ENCODE data around the gene GOPC. TPM values are rescaled to one million over a fixed set of nuclear protein-coding genes. Genes with fewer than 3 reads are reported as not detected.
"Not testable (repeated sequence)": the region's sequence is repeated elsewhere in the genome, so short reads cannot be mapped to it uniquely, and the experiment has no call there.

Gene GOPC
- total RNA-seq, result 10 to 100 TPM in 5 of 6 donors, 1 to 10 TPM in 1; 8.4 to 34.8 (median 19.6) TPM

DNA sequence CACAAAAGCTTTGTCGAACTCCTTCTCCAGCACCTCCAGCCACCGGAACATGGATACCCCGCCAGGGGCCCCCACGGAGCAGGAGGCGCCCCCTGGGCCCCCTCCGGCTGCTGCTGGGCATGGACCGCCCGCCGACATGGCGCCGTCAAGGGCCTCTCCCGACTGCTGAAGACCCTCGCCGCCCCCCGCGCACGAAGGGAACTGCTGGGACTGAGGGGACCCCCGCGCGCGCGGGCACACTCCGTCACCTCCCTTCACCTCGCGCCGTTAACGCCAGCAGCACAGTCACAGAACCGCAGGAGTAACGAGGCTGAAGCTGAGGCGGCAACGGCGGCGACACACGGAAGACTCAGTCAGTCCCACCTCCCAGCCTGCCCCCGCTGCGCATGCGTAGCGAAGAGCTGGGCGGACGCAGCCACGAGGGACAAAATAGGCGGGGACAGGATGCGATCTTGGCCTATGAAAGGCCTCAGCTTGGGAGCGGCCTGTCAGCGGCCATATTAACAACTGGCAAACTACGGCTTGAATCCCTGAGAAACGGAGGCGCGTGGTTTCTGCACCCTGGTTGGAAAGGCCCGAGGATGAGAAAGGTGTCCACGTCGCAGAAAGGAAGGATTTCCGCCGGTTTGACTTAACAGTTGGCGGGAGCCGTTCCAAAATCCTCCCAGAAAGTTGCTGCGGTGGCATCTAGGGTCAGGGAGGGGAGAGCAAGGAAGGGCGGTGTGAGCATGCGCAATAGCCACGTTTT, at the start of gene GOPC:
TSS of gene GOPC (minus strand) at position 361 of the 748 bp plus-strand sequence. CDS start at position 138, 223 bp downstream.
- ATAC-seq (ENCODE audit: low FRiP score in 2 of 2) (peak; percentile 100), DNase-seq (peak; percentile 96 to 97)
- TF ChIP-seq POLR2A (IDR thresholded peaks at IDR 0.05), result peak in 3 of 4 donors; percentile 76 to 91 (median 81)
- peak in 1 of 4 donors; percentile 20 for TF ChIP-seq EP300 (IDR thresholded peaks at IDR 0.05)
- TF ChIP-seq, protein P1, sequence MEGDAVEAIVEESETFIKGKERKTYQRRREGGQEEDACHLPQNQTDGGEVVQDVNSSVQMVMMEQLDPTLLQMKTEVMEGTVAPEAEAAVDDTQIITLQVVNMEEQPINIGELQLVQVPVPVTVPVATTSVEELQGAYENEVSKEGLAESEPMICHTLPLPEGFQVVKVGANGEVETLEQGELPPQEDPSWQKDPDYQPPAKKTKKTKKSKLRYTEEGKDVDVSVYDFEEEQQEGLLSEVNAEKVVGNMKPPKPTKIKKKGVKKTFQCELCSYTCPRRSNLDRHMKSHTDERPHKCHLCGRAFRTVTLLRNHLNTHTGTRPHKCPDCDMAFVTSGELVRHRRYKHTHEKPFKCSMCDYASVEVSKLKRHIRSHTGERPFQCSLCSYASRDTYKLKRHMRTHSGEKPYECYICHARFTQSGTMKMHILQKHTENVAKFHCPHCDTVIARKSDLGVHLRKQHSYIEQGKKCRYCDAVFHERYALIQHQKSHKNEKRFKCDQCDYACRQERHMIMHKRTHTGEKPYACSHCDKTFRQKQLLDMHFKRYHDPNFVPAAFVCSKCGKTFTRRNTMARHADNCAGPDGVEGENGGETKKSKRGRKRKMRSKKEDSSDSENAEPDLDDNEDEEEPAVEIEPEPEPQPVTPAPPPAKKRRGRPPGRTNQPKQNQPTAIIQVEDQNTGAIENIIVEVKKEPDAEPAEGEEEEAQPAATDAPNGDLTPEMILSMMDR (IDR thresholded peaks at IDR 0.05), result peak in 3 of 6 experiments; percentile 11 to 37 (median 29)
- TF ChIP-seq POLR2AphosphoS5 (IDR thresholded peaks at IDR 0.05), result peak; percentile 68 to 93
- Histone ChIP-seq H3K9me3 (no peaks in the 10 kb centered on the region), H3K27me3 (no peaks in the 10 kb centered on the region), H3K4me3 (peak within 1 kb of the TSS; percentile 69 to 96 (median 90)), H3K27ac (peak within 1 kb of the TSS; percentile 87 to 93 (median 90)), H3K36me3 (peaks cover 0 to 2% (median 0%) of the 10 kb centered on the region in 4 donors), H3K4me1 (peaks cover 21 to 28% (median 23%) of the 10 kb centered on the region in 4 donors)
- 0% methylated on average over 12 to 54 of the region's 60 CpGs for WGBS, 2 donors

DNA sequence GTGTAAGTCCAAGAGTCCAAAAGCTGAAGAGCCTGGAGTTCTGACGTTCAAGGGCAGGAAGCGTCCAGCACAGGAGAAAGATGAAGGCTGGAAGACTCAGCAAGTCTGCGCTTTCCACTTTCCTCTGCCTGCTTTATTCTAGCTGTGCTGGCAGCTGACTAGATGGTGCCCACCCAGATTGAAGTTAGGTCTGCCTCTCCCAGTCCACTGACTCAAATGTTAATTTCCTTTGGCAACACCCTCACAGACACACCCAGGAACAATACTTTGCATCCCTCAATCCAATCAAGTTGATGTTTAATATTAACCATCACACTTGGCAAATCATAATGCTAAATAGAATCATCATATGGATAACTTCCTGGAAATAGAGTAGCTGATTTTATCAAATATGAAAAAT, 49.7 kb upstream of the GOPC start:
- H3K27me3 ChIP-seq; H3K4me3 ChIP-seq; H3K4me1 ChIP-seq; H3K27ac ChIP-seq; H3K36me3 ChIP-seq; DNase-seq; H3K9me3 ChIP-seq; ATAC-seq (ENCODE audit: low FRiP score in 2 of 2): not testable (repeated sequence)
- 75 to 83% methylated on average over 3 of the region's 3 CpGs for WGBS, 2 donors

DNA sequence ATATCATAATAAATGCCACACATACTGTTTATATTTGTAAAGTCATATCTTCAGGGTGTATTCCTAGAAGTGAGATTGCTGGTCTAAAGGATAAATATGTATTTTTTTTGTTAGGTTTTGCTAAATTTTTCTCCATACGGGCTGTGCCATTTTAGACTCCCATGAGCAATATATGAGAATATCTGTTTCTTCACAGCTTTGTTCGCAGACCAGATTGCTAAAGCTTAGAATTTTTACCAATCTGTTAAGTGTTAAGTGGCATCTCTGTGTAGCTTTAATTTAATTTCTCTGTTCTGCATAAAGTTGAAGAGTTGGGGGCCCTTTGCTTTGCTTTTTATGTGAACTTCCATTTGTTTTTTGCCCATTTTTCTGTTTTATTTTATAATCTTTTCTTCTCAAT, 40.7 kb upstream of the GOPC start:
- TF ChIP-seq EP300 (IDR thresholded peaks at IDR 0.05) (no peak), POLR2A (IDR thresholded peaks at IDR 0.05) (no peak), POLR2AphosphoS5 (IDR thresholded peaks at IDR 0.05) (no peak)
- TF ChIP-seq, protein P1 (IDR thresholded peaks at IDR 0.05), result no peak
- ATAC-seq (ENCODE audit: low FRiP score in 2 of 2) (no peak), DNase-seq (no peak)
- 90 to 95% methylated on average over 2 of the region's 2 CpGs for WGBS, 2 donors
- Histone ChIP-seq H3K9me3 (peaks cover 0 to 5% (median 0%) of the 10 kb centered on the region in 4 donors), H3K27ac (no peak overlapping the region), H3K27me3 (no peaks in the 10 kb centered on the region), H3K36me3 (no peaks in the 10 kb centered on the region), H3K4me1 (no peaks in the 10 kb centered on the region), H3K4me3 (no peak overlapping the region)

DNA sequence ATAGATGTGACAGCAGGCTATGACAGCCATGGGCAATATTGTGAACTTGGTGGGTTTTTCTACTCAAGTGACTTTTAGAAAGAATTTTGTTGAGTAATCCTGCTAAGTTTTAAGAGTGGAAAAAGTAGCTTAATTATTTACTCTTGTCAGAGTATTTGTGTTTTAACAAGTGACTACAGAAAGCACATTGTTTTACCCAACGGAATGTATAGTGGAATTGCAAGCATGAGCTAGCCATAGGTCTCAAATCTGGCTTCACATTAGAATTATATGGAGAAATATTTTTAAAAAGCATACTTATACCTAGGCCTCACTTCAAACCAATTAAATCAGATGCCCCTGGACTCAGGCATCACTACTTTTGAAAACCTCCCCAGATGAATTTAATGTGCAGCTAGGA, 35.5 kb upstream of the GOPC start:
- DNase-seq (no peak), ATAC-seq (ENCODE audit: low FRiP score in 2 of 2) (no peak)
- TF ChIP-seq POLR2A (IDR thresholded peaks at IDR 0.05) (no peak), POLR2AphosphoS5 (IDR thresholded peaks at IDR 0.05) (no peak), EP300 (IDR thresholded peaks at IDR 0.05) (no peak)
- TF ChIP-seq, protein P1 (IDR thresholded peaks at IDR 0.05), result no peak

DNA sequence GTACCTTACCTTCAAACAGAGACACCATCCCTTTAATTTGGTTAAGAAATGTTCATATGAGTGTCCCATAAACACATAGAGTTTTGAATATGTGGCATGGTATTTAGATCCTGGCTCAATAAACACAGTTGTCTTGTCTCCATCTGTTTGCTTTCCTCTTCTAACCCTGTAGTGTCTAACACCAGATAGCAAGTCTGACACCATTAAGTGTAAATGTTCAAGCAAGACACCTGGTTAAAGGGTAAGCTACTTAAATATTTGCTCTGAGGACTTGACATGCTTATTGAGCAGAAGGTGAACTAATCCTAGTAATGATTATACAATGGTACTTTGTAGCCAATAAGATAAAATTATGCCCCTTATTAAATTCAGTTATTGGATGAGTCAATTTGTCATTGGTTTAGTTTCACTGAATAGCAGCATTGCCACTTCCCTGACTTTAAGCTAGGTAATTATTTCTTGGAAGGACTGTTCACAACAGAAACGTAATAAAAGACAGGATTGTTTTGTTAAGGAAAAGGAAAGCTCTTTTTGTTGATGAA, 26.9 kb upstream of the GOPC start:
- 68 to 72% methylated on average over 1 of the region's 1 CpG for WGBS, 2 donors

More for the DNA sequence above, 35.5 kb upstream of the GOPC start:
- Histone ChIP-seq H3K36me3 (no peaks in the 10 kb centered on the region), H3K4me1 (no peaks in the 10 kb centered on the region), H3K9me3 (peaks cover 0 to 5% (median 0%) of the 10 kb centered on the region in 4 donors), H3K27me3 (no peaks in the 10 kb centered on the region), H3K27ac (no peak overlapping the region), H3K4me3 (no peak overlapping the region)
- WGBS, 2 donors, result 67 to 79% methylated on average over 1 of the region's 1 CpG

More for the DNA sequence above, 26.9 kb upstream of the GOPC start:
- TF ChIP-seq EP300 (IDR thresholded peaks at IDR 0.05) (no peak), POLR2AphosphoS5 (IDR thresholded peaks at IDR 0.05) (no peak), POLR2A (IDR thresholded peaks at IDR 0.05) (no peak)
- TF ChIP-seq, protein P1 (IDR thresholded peaks at IDR 0.05), result no peak
- Histone ChIP-seq H3K27ac (no peak overlapping the region), H3K36me3 (no peaks in the 10 kb centered on the region), H3K27me3 (no peaks in the 10 kb centered on the region), H3K9me3 (peaks cover 0 to 16% (median 6%) of the 10 kb centered on the region in 4 donors), H3K4me3 (no peak overlapping the region), H3K4me1 (no peaks in the 10 kb centered on the region)
- no peak for DNase-seq
- no peak for ATAC-seq (ENCODE audit: low FRiP score in 2 of 2)
